NT2/D1 (cell line): ENCODE measurements around the gene IKBIP.
"Not testable (repeated sequence)": the region's sequence is repeated elsewhere in the genome, so short reads cannot be mapped to it uniquely, and the experiment has no call there.

Experiments
- DNase-seq: peaks from one replicate; pipeline ENCODE4 v3.0.0-alpha.2; 2011; ENCODE audit warnings: low read depth, low spot score
- H3K27me3 ChIP-seq: 2 replicates; pipeline ENCODE4 v1.6.0; 2011; ENCODE audit warnings: mild to moderate bottlenecking; ENCODE audit not compliant: insufficient read length, insufficient read depth
- H3K36me3 ChIP-seq: 2 replicates; pipeline ENCODE4 v1.6.1; 2011; ENCODE audit warnings: mild to moderate bottlenecking, low read length, mixed read lengths; ENCODE audit not compliant: insufficient read depth, insufficient read length
- H3K4me1 ChIP-seq: 2 replicates; pipeline ENCODE4 v1.5.1; 2011; ENCODE audit not compliant: insufficient read depth, insufficient read length
- H3K4me3 ChIP-seq: 2 replicates; pipeline ENCODE4 v1.5.1; 2011; ENCODE audit warnings: low read depth; ENCODE audit not compliant: insufficient read length
- H3K9ac ChIP-seq: 2 replicates; pipeline ENCODE4 v1.6.0; 2011; ENCODE audit warnings: low read depth; ENCODE audit not compliant: insufficient read length
- H3K9me3 ChIP-seq: 2 replicates; pipeline ENCODE4 v1.5.1; 2011; ENCODE audit warnings: mild to moderate bottlenecking, low read length; ENCODE audit not compliant: insufficient read depth
- SUZ12 ChIP-seq: IDR thresholded peaks from 2 replicates; pipeline ENCODE4 v1.6.1; 2011; ENCODE audit not compliant: insufficient read length, insufficient read depth; ENCODE audit errors: extremely low read depth
- YY1 ChIP-seq: IDR thresholded peaks from 2 replicates; pipeline ENCODE4 v1.6.1; 2011; ENCODE audit not compliant: insufficient read length, insufficient read depth
- ZNF274 ChIP-seq: IDR thresholded peaks from 2 replicates; pipeline ENCODE4 v1.6.1; 2011; ENCODE audit warnings: mild to moderate bottlenecking, low read depth, low read length

The IKBIP gene

GRCh38 chr12:98635657-98636323, 8.8 kb downstream of the IKBIP start:
- Histone ChIP-seq H3K4me1 (no peaks in the 10 kb centered on the region), H3K9me3 (no peaks in the 10 kb centered on the region), H3K9ac (no peak overlapping the region), H3K4me3 (no peak overlapping the region), H3K27me3 (no peaks in the 10 kb centered on the region), H3K36me3 (peaks cover 25% of the 10 kb centered on the region)
- DNase-seq = no peak
- TF ChIP-seq SUZ12 (no peak), ZNF274 (no peak)

GRCh38 chr12:98618952-98619351, 25.6 kb downstream of the IKBIP start:
- Histone ChIP-seq H3K4me3 (no peak overlapping the region), H3K9me3 (no peaks in the 10 kb centered on the region), H3K9ac (no peak overlapping the region), H3K4me1 (no peaks in the 10 kb centered on the region), H3K27me3 (no peaks in the 10 kb centered on the region), H3K36me3 (no peaks in the 10 kb centered on the region)
- no peak for TF ChIP-seq ZNF274
- no peak for TF ChIP-seq SUZ12
- TF ChIP-seq YY1 = no peak
- DNase-seq = no peak

- H3K4me3 ChIP-seq = no peak overlapping the region
- H3K36me3 ChIP-seq = no peaks in the 10 kb centered on the region
- H3K9me3 ChIP-seq = no peaks in the 10 kb centered on the region
- no peaks in the 10 kb centered on the region for H3K27me3 ChIP-seq
- peaks cover 6% of the 10 kb centered on the region for H3K4me1 ChIP-seq
- no peak overlapping the region for H3K9ac ChIP-seq
- no peak for DNase-seq
- TF ChIP-seq SUZ12 (no peak), ZNF274 (no peak), YY1 (no peak)
Observed at GRCh38 chr12:98612696-98613334, 31.8 kb downstream of the IKBIP start.

GRCh38 chr12:98610596-98610995, 34.0 kb downstream of the IKBIP start:
- no peaks in the 10 kb centered on the region for H3K27me3 ChIP-seq
- H3K9ac ChIP-seq = no peak overlapping the region
- no peak for DNase-seq
- no peaks in the 10 kb centered on the region for H3K36me3 ChIP-seq
- peaks cover 6% of the 10 kb centered on the region for H3K4me1 ChIP-seq
- H3K9me3 ChIP-seq = no peaks in the 10 kb centered on the region
- TF ChIP-seq ZNF274 (no peak), SUZ12 (no peak), YY1 (no peak)
- H3K4me3 ChIP-seq = no peak overlapping the region

GRCh38 chr12:98606359-98606988, 38.1 kb downstream of the IKBIP start:
- no peaks in the 10 kb centered on the region for H3K4me1 ChIP-seq
- DNase-seq = no peak
- no peak overlapping the region for H3K4me3 ChIP-seq
- no peak overlapping the region for H3K9ac ChIP-seq
- H3K9me3 ChIP-seq = no peaks in the 10 kb centered on the region
- H3K27me3 ChIP-seq = no peaks in the 10 kb centered on the region
- no peak for TF ChIP-seq SUZ12
- no peak for TF ChIP-seq ZNF274
- TF ChIP-seq YY1 = no peak
- peaks cover 38% of the 10 kb centered on the region for H3K36me3 ChIP-seq

- H3K27me3 ChIP-seq = no peaks in the 10 kb centered on the region
- no peaks in the 10 kb centered on the region for H3K9me3 ChIP-seq
- peaks cover 81% of the 10 kb centered on the region for H3K36me3 ChIP-seq
- H3K9ac ChIP-seq = no peak overlapping the region
- DNase-seq = no peak
- no peak for TF ChIP-seq YY1
- TF ChIP-seq ZNF274 = no peak
- TF ChIP-seq SUZ12 = no peak
- H3K4me1 ChIP-seq = no peaks in the 10 kb centered on the region
- H3K4me3 ChIP-seq = no peak overlapping the region
Observed at GRCh38 chr12:98601924-98602323, 42.7 kb downstream of the IKBIP start.

GRCh38 chr12:98597313-98597712, 47.3 kb downstream of the IKBIP start:
- H3K4me1 ChIP-seq, H3K27me3 ChIP-seq, H3K9ac ChIP-seq, H3K4me3 ChIP-seq, DNase-seq, H3K9me3 ChIP-seq: not testable (repeated sequence)
- peaks cover 83% of the 10 kb centered on the region for H3K36me3 ChIP-seq
